Loucy (cell line): ENCODE data around the gene S100A9.
A peak's percentile ranks its signal among the peaks of the same experiment; 100 is the strongest.

ENCODE experiments used
- H2AFZ ChIP-seq: fragments of 200-600 bp; sonication (generic); 2 replicates; pipeline ENCODE4 v1.6.0; 2016; ENCODE audit warnings: antibody characterized with exemption, mild to moderate bottlenecking, low read length, moderate library complexity
- H3F3A ChIP-seq: fragments of 200-600 bp; 2 replicates; pipeline ENCODE4 v1.6.0; 2016; ENCODE audit warnings: antibody characterized with exemption, low read depth, mild to moderate bottlenecking
- H3K27me3 ChIP-seq: fragments of 200-600 bp; sonication (generic); 2 replicates; pipeline ENCODE4 v1.6.1; 2014; ENCODE audit warnings: low read length, mild to moderate bottlenecking; ENCODE audit not compliant: insufficient read depth, poor library complexity, severe bottlenecking
- H3K36me3 ChIP-seq: fragments of 200-600 bp; sonication (generic); 2 replicates; pipeline ENCODE4 v1.6.1; 2016; ENCODE audit warnings: low read length; ENCODE audit not compliant: insufficient read depth
- H3K4me1 ChIP-seq: fragments of 200-600 bp; sonication (generic); 2 replicates; pipeline ENCODE4 v1.5.1; 2014; ENCODE audit warnings: low read length, mild to moderate bottlenecking; ENCODE audit not compliant: insufficient read depth, poor library complexity, severe bottlenecking
- H3K4me2 ChIP-seq: fragments of 200-600 bp; sonication (generic); 2 replicates; pipeline ENCODE4 v1.6.0; 2014; ENCODE audit warnings: antibody characterized with exemption, low read length, low read depth, mild to moderate bottlenecking; ENCODE audit not compliant: poor library complexity, severe bottlenecking
- H3K4me3 ChIP-seq: fragments of 200-600 bp; sonication (generic); 2 replicates; pipeline ENCODE4 v1.5.1; 2014; ENCODE audit warnings: low read length, mild to moderate bottlenecking, mixed read lengths; ENCODE audit not compliant: poor library complexity, severe bottlenecking
- H3K79me2 ChIP-seq: fragments of 200-600 bp; sonication (generic); 2 replicates; pipeline ENCODE4 v1.6.1; 2014; ENCODE audit warnings: low read length; ENCODE audit not compliant: insufficient read depth
- H3K9ac ChIP-seq: fragments of 200-600 bp; sonication (generic); 2 replicates; pipeline ENCODE4 v1.6.0; 2014; ENCODE audit warnings: mild to moderate bottlenecking, low read depth, low read length, moderate library complexity; ENCODE audit not compliant: poor library complexity, severe bottlenecking
- H3K9me2 ChIP-seq: fragments of 200-600 bp; sonication (generic); replicated peaks from 2 replicates; pipeline ENCODE4 v1.6.1; 2016; ENCODE audit warnings: low read depth, low read length, mixed read lengths
- H3K9me3 ChIP-seq: fragments of 200-600 bp; sonication (generic); 2 replicates; pipeline ENCODE4 v1.6.1; 2014; ENCODE audit warnings: mild to moderate bottlenecking, antibody characterized with exemption, low read length, low read depth; ENCODE audit not compliant: insufficient read depth
- H4K20me1 ChIP-seq: fragments of 200-600 bp; sonication (generic); 2 replicates; pipeline ENCODE4 v1.6.0; 2014; ENCODE audit warnings: antibody characterized with exemption, low read length, mild to moderate bottlenecking; ENCODE audit not compliant: insufficient read depth, poor library complexity, severe bottlenecking
- EZH2phosphoT487 ChIP-seq: fragments of 200-600 bp; IDR thresholded peaks from 2 replicates; pipeline ENCODE4 v1.6.1; 2018; ENCODE audit warnings: antibody characterized with exemption, mild to moderate bottlenecking, moderate library complexity, borderline replicate concordance
- TF ChIP-seq, protein P1 (sequence below): fragments of 200-600 bp; sonication (generic); conservative IDR thresholded peaks from 2 replicates; pipeline ENCODE4 v1.5.1; 2014; ENCODE audit warnings: mild to moderate bottlenecking, antibody characterized with exemption, low read length

S100A9 gene

DNA sequence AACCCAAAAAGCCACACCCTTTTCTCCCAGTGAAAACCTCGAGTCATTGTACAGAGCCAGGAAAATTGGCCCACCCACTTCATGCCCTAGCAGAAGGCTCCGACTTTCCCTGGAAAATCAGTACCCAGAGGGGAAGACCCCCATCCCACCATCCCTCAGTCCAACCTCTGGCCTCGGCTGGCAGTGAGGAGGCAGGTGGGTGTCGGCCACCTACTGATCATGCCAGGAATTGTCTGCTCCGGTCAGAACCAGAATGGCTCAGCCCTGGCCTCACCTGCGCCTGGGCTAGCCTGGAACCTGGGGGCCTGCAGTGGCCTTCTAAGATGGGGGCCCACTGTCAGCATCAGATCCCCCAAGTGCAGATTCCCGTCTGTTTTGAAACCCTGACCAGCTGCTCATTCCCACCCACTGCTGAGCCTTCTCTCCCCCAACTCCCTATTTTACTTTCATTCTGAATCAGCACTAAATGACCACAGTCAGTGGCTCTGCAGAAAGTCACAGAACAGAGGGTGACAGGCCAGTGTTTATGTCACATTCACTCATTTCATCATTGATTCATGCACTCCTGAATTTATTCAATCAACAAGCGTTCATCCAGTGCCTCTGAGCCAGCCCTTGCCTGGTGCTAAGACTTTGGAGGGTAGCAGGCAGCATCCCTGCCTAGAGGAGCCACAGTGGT, 3.0 kb upstream of the S100A9 start:
- Histone ChIP-seq H3K9me2 (no peaks in the 10 kb centered on the region), H3K9me3 (no peaks in the 10 kb centered on the region), H3K27me3 (no peaks in the 10 kb centered on the region), H3K4me3 (no peak overlapping the region), H3K36me3 (no peaks in the 10 kb centered on the region), H3F3A (no peaks in the 10 kb centered on the region), H3K79me2 (no peaks in the 10 kb centered on the region), H4K20me1 (no peaks in the 10 kb centered on the region), H3K9ac (no peak overlapping the region), H3K4me1 (no peaks in the 10 kb centered on the region), H2AFZ (no peak overlapping the region), H3K4me2 (no peak overlapping the region)
- TF ChIP-seq, protein P1, sequence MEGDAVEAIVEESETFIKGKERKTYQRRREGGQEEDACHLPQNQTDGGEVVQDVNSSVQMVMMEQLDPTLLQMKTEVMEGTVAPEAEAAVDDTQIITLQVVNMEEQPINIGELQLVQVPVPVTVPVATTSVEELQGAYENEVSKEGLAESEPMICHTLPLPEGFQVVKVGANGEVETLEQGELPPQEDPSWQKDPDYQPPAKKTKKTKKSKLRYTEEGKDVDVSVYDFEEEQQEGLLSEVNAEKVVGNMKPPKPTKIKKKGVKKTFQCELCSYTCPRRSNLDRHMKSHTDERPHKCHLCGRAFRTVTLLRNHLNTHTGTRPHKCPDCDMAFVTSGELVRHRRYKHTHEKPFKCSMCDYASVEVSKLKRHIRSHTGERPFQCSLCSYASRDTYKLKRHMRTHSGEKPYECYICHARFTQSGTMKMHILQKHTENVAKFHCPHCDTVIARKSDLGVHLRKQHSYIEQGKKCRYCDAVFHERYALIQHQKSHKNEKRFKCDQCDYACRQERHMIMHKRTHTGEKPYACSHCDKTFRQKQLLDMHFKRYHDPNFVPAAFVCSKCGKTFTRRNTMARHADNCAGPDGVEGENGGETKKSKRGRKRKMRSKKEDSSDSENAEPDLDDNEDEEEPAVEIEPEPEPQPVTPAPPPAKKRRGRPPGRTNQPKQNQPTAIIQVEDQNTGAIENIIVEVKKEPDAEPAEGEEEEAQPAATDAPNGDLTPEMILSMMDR = no peak
- TF ChIP-seq EZH2phosphoT487 = no peak

DNA sequence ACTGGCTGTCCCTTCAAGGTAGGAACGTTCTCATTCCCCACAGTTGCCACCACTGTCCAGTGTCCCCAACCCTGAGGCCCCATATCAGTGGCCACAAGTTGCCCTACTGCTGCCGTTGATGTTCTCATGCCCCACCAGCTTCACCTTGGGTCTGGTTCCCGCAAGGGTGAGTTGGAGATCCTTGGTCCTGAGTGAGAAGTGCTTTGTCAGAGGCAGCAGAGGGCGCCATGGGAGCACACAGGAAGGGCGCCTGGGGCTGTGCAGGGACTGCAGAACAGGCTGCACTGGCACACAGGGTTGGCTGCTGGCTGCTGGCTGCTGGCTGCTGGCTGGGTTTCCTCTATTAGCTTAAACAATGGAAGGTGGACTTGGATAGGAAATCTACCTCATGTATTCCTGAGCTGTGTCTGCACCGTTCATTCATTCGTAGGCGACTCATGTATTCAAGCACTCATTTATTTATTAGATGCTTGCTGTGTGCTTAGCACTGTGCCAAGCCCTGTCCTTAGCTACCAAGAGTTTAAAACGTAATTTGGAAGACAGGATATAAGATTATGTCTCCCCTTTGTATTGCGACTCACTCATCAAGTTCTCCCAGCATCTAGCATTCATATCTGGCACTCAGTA, 2.1 kb upstream of the S100A9 start:
- TF ChIP-seq, protein P1 = peak; percentile 79
- no peak for TF ChIP-seq EZH2phosphoT487
- Histone ChIP-seq H3K9me2 (no peaks in the 10 kb centered on the region), H3F3A (no peaks in the 10 kb centered on the region), H3K79me2 (no peaks in the 10 kb centered on the region), H2AFZ (no peak overlapping the region), H3K4me1 (no peaks in the 10 kb centered on the region), H3K9me3 (no peaks in the 10 kb centered on the region), H3K4me2 (no peak overlapping the region), H3K27me3 (no peaks in the 10 kb centered on the region), H4K20me1 (no peaks in the 10 kb centered on the region), H3K4me3 (no peak overlapping the region), H3K9ac (no peak overlapping the region), H3K36me3 (no peaks in the 10 kb centered on the region)

DNA sequence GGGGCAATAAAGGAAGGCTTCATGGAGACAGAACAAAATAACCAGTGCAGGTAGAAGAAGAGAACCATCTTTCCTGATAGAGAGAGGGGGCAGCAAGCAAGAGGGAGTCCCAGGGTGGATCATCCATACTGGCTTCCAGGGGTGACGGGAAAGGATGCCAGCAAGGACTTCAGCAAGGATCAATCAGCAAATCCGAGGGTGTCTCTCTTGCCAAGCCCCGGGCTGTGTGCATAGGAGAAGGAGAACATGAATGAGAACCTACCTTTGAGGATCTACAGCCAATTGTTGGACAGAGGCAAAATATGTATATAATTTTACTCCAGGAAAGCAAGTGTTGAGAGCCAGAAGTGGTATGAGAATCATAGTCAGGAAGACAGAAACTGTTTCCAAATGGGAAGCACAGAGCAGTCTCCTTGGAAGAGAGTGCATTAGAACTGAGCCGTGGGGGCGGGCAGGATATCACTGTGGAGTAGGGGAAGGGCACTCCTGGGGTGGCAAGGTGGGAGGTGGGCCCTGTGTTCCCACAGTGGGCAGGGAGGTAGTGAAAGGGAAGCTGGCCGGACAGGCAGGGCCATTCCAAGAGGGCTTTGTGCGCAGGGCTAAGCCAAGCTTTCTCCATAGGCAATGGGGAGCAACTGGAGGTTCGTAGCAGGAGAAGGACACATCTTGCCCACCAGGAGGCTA, 1.1 kb upstream of the S100A9 start:
- H3K9ac ChIP-seq = no peak overlapping the region
- H3K9me3 ChIP-seq = no peaks in the 10 kb centered on the region
- no peaks in the 10 kb centered on the region for H3K79me2 ChIP-seq
- no peaks in the 10 kb centered on the region for H3K27me3 ChIP-seq
- TF ChIP-seq EZH2phosphoT487 = no peak
- TF ChIP-seq, protein P1 = no peak
- H3K36me3 ChIP-seq = no peaks in the 10 kb centered on the region
- no peaks in the 10 kb centered on the region for H3K4me1 ChIP-seq
- no peaks in the 10 kb centered on the region for H4K20me1 ChIP-seq
- H3K4me2 ChIP-seq = no peak overlapping the region
- no peak overlapping the region for H2AFZ ChIP-seq
- H3K9me2 ChIP-seq = no peaks in the 10 kb centered on the region
- H3F3A ChIP-seq = no peaks in the 10 kb centered on the region
- H3K4me3 ChIP-seq = no peak overlapping the region
